A549 (cell line): ENCODE measurements around the gene TYW5. TPM values are rescaled to one million over a fixed set of nuclear protein-coding genes. Genes with fewer than 3 reads are reported as not detected.

Experiments used
- ATAC-seq, 2 experiments: fragments of 200-7000 bp in 1 of 2; fragments of >200 bp in 1 of 2; cut with Nextera tagmentation in 1 of 2; cut with Tn5 transposase in 1 of 2; 3 replicates each; pipeline versions ENCODE4 v1.8.0 to v1.9.1; 2018 to 2020; ENCODE audit warnings: mild to moderate bottlenecking in 1 of 2, moderate library complexity in 1 of 2
- CTCF ChIA-PET: fragments of 300-600 bp; sonication (Branson Sonifier 250); formaldehyde crosslinking; extraction: SDS; loops from one replicate; lab custom pipeline; 2021; ENCODE audit warnings: antibody characterized with exemption, inconsistent platforms; lab: Yijun Ruan, JAX
- POLR2A ChIA-PET: fragments of 350-600 bp; formaldehyde crosslinking; extraction: SDS; loops from one replicate; lab custom pipeline; 2021; ENCODE audit warnings: antibody characterized with exemption, inconsistent platforms; lab: Yijun Ruan, JAX
- DNase-seq, 2 experiments: peaks; one replicate each; pipeline versions ENCODE4 v3.0.0 to v3.0.0-alpha.2; 2011 to 2016; ENCODE audit warnings: low read depth in 1 of 2, low spot score in 1 of 2
- FAIRE-seq: peaks from 2 replicates; lab custom pipeline; 2011; peaks lifted over from hg19 to GRCh38; lab: Jason Lieb, UNC
- H3K27ac ChIP-seq, 2 experiments: fragments of >200 bp; sonication (Bioruptor Twin); formaldehyde crosslinking; 3 replicates each; pipeline ENCODE4 v1.5.1; 2016 to 2017
- H3K4me1 ChIP-seq: fragments of >200 bp; sonication (Bioruptor Twin); formaldehyde crosslinking; 3 replicates; pipeline ENCODE4 v1.6.1; 2016
- H3K4me2 ChIP-seq: fragments of >200 bp; sonication (Bioruptor Twin); formaldehyde crosslinking; 3 replicates; pipeline ENCODE4 v1.6.1; 2016
- H3K4me3 ChIP-seq: fragments of >200 bp; sonication (Bioruptor Twin); formaldehyde crosslinking; 3 replicates; pipeline ENCODE4 v1.5.1; 2016
- H3K9me3 ChIP-seq: fragments of >200 bp; sonication (Bioruptor Twin); formaldehyde crosslinking; 3 replicates; pipeline ENCODE4 v1.6.1; 2016
- BHLHE40 ChIP-seq: IDR thresholded peaks from 2 replicates; pipeline ENCODE4 v1.6.1; 2012; ENCODE audit warnings: low read depth, low read length, inconsistent platforms
- CEBPB ChIP-seq, 2 experiments: fragments of >200 bp in 1 of 2; sonication (Bioruptor Twin) in 1 of 2; formaldehyde crosslinking in 1 of 2; IDR thresholded peaks; 2 replicates each; pipeline ENCODE4 v1.6.1; 2012 to 2016
- EHMT2 ChIP-seq: fragments of 200-600 bp; sonication (generic); IDR thresholded peaks from 2 replicates; pipeline ENCODE4 v1.6.1; 2016; ENCODE audit warnings: antibody characterized with exemption, low read depth, mild to moderate bottlenecking, moderate library complexity
- HEYL ChIP-seq: fragments of 250-450 bp; sonication (Bioruptor Pico); IDR thresholded peaks from 2 replicates; pipeline ENCODE4 v1.8.0; 2021; ENCODE audit warnings: mild to moderate bottlenecking, moderate library complexity
- HOXB5 ChIP-seq: fragments of 250-450 bp; sonication (Bioruptor Pico); IDR thresholded peaks from 2 replicates; pipeline ENCODE4 v1.5.0; 2020; ENCODE audit warnings: mild to moderate bottlenecking, moderate library complexity
- JUN ChIP-seq, 2 experiments: fragments of >200 bp; sonication (Bioruptor Twin); formaldehyde crosslinking; IDR thresholded peaks; 2 replicates in 1 of 2; 3 replicates in 1 of 2; pipeline ENCODE4 v1.6.1; 2016 to 2017
- KDM5A ChIP-seq: fragments of 200-600 bp; sonication (generic); IDR thresholded peaks from 2 replicates; pipeline ENCODE4 v1.6.1; 2016; ENCODE audit warnings: antibody characterized with exemption, mild to moderate bottlenecking
- MYC ChIP-seq: IDR thresholded peaks from 2 replicates; pipeline ENCODE4 v1.6.1; 2012; ENCODE audit warnings: mild to moderate bottlenecking, inconsistent platforms, low read length, improper control_type of control experiment, borderline replicate concordance
- NR3C1 ChIP-seq: fragments of >200 bp; sonication (Bioruptor Twin); formaldehyde crosslinking; IDR thresholded peaks from 3 replicates; pipeline ENCODE4 v1.6.1; 2017
- POLR2AphosphoS2 ChIP-seq: conservative IDR thresholded peaks from 2 replicates; pipeline ENCODE4 v1.6.1; 2012; ENCODE audit warnings: low read length, improper control_type of control experiment, inconsistent platforms
- RAD21 ChIP-seq, 2 experiments: fragments of >200 bp in 1 of 2; sonication (Bioruptor Twin) in 1 of 2; formaldehyde crosslinking in 1 of 2; IDR thresholded peaks in 1 of 2; conservative IDR thresholded peaks in 1 of 2; 2 replicates in 1 of 2; 3 replicates in 1 of 2; pipeline ENCODE4 v1.6.1; 2012 to 2018; ENCODE audit warnings: inconsistent platforms in 1 of 2
- RCOR1 ChIP-seq: fragments of 150-350 bp; IDR thresholded peaks from 2 replicates; pipeline ENCODE4 v1.6.1; 2014; ENCODE audit warnings: antibody characterized with exemption, low read length, low read depth
- REST ChIP-seq: fragments of 200-600 bp; sonication (generic); IDR thresholded peaks from 2 replicates; pipeline ENCODE4 v1.6.1; 2016; ENCODE audit warnings: antibody characterized with exemption, mild to moderate bottlenecking, moderate library complexity
- RFX5 ChIP-seq: fragments of 450-650 bp; IDR thresholded peaks from 2 replicates; pipeline ENCODE4 v1.7.1; 2014; ENCODE audit warnings: antibody characterized with exemption, mild to moderate bottlenecking, moderate library complexity
- SMC3 ChIP-seq: fragments of >200 bp; sonication (Bioruptor Twin); formaldehyde crosslinking; IDR thresholded peaks from 3 replicates; pipeline ENCODE4 v1.6.1; 2018; ENCODE audit warnings: inconsistent platforms
- TP53 ChIP-seq: fragments of 250-450 bp; sonication (Bioruptor Pico); IDR thresholded peaks from 2 replicates; pipeline ENCODE4 v1.5.0; 2021; ENCODE audit warnings: mild to moderate bottlenecking, moderate library complexity
- ZFP36 ChIP-seq: fragments of 450-650 bp; IDR thresholded peaks from 2 replicates; pipeline ENCODE4 v1.6.1; 2014; ENCODE audit warnings: borderline replicate concordance; ENCODE audit not compliant: partially characterized antibody
- WGBS: methylation state at CpG from one replicate; pipeline ENCODE4 v1.1.6; 2017; ENCODE audit errors: missing lambda C conversion rate; 5-methylcytosine and 5-hydroxymethylcytosine counted together
- polyA plus RNA-seq, 4 experiments: library from polyadenylated mRNA; depleted of rRNA in 3 of 4; stranded (reverse); fragments of >200 nt; fragmentation: RNase III in 1 of 4; extraction: RNeasy Plus Mini Kit Qiagen cat#74134 plus additional on column Dnase treatment in 1 of 4; gene quantifications; 2 replicates in 3 of 4; 3 replicates in 1 of 4; pipeline ENCODE4 v1.2.3, GENCODE V29; 2011 to 2017
- TF ChIP-seq, protein P1 (sequence below): fragments of >200 bp; sonication (Bioruptor Twin); formaldehyde crosslinking; IDR thresholded peaks from 3 replicates; pipeline ENCODE4 v1.6.1; 2016
- TF ChIP-seq, protein P2 (sequence below): IDR thresholded peaks from 2 replicates; pipeline ENCODE4 v1.6.1; 2012; ENCODE audit warnings: low read depth, borderline replicate concordance
- TF ChIP-seq, protein P3 (sequence below): fragments of >200 bp; sonication (Bioruptor Twin); formaldehyde crosslinking; IDR thresholded peaks from 3 replicates; pipeline ENCODE4 v1.5.1; 2016
- TF ChIP-seq, protein P4 (sequence below): fragments of 450-650 bp; IDR thresholded peaks from 2 replicates; pipeline ENCODE4 v1.6.1; 2014; ENCODE audit warnings: antibody characterized with exemption

Gene TYW5
- polyA plus RNA-seq, 2 of the 4 experiments (the other 2 are of a cell fraction) = 7.8 to 15.2 TPM

- TF ChIP-seq, protein P1, sequence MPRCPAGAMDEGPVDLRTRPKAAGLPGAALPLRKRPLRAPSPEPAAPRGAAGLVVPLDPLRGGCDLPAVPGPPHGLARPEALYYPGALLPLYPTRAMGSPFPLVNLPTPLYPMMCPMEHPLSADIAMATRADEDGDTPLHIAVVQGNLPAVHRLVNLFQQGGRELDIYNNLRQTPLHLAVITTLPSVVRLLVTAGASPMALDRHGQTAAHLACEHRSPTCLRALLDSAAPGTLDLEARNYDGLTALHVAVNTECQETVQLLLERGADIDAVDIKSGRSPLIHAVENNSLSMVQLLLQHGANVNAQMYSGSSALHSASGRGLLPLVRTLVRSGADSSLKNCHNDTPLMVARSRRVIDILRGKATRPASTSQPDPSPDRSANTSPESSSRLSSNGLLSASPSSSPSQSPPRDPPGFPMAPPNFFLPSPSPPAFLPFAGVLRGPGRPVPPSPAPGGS = peak; percentile 48; the same call in 1 of the 3 replicates
- TF ChIP-seq, all 56 proteins: peak for 20
Measured at GRCh38 chr2:199955339-199956061, at the start of gene TYW5, which contains the start of gene MAIP1 (continued).

- no peaks in the 10 kb centered on the region for H3K4me1 ChIP-seq
- 45% methylated on average over 1 of the region's 1 CpG for WGBS
- ATAC-seq (no peak), DNase-seq (no peak), FAIRE-seq (no peak)
- no peak for TF ChIP-seq REST
- TF ChIP-seq BHLHE40 = no peak
- no peak for TF ChIP-seq TP53 (CRISPR knock-in tag)
- TF ChIP-seq HEYL = no peak
- TF ChIP-seq, protein P2, sequence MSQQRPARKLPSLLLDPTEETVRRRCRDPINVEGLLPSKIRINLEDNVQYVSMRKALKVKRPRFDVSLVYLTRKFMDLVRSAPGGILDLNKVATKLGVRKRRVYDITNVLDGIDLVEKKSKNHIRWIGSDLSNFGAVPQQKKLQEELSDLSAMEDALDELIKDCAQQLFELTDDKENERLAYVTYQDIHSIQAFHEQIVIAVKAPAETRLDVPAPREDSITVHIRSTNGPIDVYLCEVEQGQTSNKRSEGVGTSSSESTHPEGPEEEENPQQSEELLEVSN = no peak
- TF ChIP-seq EHMT2 = no peak
- no peak for TF ChIP-seq ZFP36
- no peak for TF ChIP-seq POLR2AphosphoS2
- no peak for TF ChIP-seq RCOR1
- TF ChIP-seq, protein P3, sequence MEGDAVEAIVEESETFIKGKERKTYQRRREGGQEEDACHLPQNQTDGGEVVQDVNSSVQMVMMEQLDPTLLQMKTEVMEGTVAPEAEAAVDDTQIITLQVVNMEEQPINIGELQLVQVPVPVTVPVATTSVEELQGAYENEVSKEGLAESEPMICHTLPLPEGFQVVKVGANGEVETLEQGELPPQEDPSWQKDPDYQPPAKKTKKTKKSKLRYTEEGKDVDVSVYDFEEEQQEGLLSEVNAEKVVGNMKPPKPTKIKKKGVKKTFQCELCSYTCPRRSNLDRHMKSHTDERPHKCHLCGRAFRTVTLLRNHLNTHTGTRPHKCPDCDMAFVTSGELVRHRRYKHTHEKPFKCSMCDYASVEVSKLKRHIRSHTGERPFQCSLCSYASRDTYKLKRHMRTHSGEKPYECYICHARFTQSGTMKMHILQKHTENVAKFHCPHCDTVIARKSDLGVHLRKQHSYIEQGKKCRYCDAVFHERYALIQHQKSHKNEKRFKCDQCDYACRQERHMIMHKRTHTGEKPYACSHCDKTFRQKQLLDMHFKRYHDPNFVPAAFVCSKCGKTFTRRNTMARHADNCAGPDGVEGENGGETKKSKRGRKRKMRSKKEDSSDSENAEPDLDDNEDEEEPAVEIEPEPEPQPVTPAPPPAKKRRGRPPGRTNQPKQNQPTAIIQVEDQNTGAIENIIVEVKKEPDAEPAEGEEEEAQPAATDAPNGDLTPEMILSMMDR = no peak
- TF ChIP-seq RAD21 (conservative IDR thresholded peaks at IDR 0.05 in 1 of 2, IDR thresholded peaks at IDR 0.05 in 1 of 2) = no peak
- TF ChIP-seq NR3C1 = no peak
- TF ChIP-seq, protein P4, sequence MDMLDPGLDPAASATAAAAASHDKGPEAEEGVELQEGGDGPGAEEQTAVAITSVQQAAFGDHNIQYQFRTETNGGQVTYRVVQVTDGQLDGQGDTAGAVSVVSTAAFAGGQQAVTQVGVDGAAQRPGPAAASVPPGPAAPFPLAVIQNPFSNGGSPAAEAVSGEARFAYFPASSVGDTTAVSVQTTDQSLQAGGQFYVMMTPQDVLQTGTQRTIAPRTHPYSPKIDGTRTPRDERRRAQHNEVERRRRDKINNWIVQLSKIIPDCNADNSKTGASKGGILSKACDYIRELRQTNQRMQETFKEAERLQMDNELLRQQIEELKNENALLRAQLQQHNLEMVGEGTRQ = no peak
- TF ChIP-seq HOXB5 (CRISPR knock-in tag) = no peak
- no peak for TF ChIP-seq RFX5
- TF ChIP-seq SMC3 = no peak
- TF ChIP-seq KDM5A = no peak
- no peak for TF ChIP-seq MYC
- TF ChIP-seq JUN (IDR thresholded peaks at IDR 0.05) = no peak
- TF ChIP-seq CEBPB (IDR thresholded peaks at IDR 0.05) = no peak
- no peak overlapping the region for H3K4me3 ChIP-seq
- no peak overlapping the region for H3K4me2 ChIP-seq
- H3K9me3 ChIP-seq = no peaks in the 10 kb centered on the region
- H3K27ac ChIP-seq = no peak overlapping the region
- ChIA-PET CTCF (no interaction called here), POLR2A (no interaction called here)
Measured at GRCh38 chr2:200003444-200003843, 48.2 kb upstream of the TYW5 start.
